HG03280 (cell line): Measurements from ENCODE around the gene FHIP1B.

Source experiments
- ATAC-seq: cut with Tn5 transposase; IDR thresholded peaks from one replicate; pipeline ENCODE4 v1.9.1; 2021; ENCODE audit warnings: mild to moderate bottlenecking, moderate library complexity; ENCODE audit not compliant: unreplicated experiment

FHIP1B gene

DNA sequence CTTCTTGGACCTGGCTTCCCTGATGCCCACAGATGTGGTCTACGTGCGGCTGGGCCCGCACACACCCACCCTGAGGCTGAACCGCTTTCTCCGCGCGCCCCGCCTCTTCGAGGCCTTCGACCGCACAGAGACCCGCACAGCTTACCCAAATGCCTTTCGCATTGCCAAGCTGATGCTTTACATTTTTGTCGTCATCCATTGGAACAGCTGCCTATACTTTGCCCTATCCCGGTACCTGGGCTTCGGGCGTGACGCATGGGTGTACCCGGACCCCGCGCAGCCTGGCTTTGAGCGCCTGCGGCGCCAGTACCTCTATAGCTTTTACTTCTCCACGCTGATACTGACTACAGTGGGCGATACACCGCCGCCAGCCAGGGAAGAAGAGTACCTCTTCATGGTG is 5.7 kb upstream of the FHIP1B start:
- no peak for ATAC-seq

DNA sequence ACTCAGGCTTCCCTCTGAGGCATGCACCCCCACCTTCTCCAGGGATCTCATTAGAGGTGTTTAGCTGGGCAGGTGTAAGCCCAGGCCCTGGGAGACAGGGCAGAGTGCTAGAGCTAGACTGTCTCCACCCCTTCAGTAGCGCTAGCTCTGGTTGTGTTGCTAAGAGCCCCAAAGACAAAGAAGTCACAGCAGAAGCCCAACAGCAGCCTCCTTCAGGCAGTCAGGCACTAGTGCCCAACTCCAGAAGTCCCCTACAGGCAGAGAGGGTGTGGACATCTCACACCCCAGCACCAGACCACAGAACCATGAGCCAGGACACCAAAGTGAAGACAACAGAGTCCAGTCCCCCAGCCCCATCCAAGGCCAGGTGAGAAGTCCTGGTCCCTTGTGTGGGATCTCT is 4.5 kb upstream of the FHIP1B start, which contains the start of gene CNGA4:
CNGA4 (plus strand) TSS at position 188 of the 400 bp plus-strand sequence; CDS start at position 306, 118 bp downstream.
- no peak for ATAC-seq

DNA sequence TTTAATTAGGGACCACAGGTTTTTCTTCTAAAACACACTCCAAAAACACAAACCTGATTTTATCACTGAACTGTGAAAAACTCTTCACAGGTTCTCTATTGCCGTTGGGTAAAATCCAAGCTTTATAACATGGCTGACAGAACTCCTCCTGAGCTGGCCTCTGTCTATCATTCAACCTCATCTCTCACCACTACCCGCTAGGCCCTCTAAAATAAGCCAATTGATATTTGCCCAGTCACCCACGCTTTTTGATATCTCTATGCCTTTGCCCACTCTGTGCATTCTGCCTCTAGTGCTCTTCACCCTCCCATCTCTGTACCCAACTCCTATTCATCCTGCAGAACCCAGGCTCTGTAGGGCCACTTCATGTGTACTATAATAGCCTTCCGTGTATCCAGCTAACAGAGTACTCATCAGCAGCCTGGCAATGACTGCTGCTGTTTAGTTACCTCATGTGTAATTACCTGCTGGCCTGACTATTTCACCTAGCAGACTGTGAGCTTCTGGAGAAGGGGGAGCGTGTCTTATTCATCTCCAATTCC is 3.4 kb upstream of the FHIP1B start:
- ATAC-seq, result no peak

DNA sequence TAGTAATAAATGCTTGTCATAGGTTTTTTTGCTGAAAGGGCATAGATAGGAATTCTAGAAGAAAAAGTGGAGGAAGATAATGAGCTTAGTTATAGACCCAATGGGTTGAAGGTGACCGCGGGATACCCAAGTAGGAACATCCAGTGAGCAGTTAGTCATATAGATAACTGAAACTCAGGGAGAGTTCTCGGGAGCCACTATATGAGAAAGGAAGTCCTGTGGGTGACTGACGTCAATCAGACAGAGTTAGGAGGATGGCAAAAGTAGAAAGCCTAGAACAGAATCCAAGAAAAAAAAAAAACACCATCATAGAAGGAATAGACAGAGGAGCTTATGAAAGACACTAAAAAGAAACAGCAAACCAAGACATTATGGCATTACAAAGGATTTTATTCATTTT is 2.8 kb upstream of the FHIP1B start:
- ATAC-seq, result no peak

DNA sequence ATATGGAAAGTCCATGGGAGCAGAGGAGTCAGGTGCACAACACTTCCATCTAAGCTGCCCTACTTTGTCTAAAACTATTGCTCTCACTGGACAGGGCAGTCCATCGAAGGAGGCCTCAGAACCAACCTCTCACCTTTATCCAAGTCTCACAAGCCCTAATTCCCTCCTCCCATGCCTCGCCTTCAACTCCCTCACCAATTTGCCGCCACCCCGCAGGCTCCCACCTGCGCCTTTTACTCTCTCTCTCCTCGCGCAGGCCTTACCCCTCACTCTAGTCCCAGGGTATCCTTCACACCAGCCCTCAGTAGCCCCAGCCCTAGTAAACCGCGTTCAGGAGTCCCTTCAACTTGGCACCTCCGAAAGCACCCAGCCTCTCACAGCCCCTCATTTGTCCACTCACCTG is 451 bp downstream of the FHIP1B start:
- ATAC-seq, result peak; percentile 0

DNA sequence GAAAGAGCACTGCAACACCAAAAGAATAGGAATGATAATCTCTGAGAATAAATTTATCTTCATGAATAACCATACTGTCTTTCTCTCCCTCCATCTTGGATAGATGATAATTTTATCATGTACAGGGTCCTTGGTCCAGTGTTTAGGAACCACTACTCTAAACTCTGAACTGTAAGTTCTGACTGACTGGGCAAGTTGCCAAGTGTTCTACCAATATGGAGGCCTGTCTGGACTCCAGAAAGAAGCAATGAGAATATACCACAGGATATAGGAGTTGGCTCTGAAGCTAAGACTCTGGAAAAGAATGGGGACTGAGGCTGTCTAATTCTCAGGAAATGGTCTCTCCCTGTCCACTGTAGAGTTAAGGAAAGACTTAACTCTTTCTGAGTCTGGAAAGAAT is 1.5 kb downstream of the FHIP1B start:
- no peak for ATAC-seq

DNA sequence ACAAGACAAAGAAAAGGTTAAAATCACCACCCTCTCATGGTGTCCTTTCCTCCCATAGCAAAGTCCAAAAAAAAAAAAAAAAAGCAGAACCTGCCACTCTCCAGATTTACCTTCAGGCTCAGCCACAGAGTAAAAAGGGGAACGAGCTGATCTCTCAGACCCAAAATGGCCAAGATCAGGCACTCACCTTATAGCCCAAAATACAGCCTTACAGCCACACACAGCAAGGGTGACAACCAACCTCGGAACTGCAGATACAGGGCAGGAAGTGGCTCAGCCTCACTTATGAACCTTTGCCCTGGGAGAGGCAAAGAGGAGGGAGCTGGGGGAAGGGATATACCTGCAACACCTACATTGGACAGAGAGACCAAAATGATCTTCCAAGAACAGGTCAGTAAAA is 4.5 kb downstream of the FHIP1B start:
- no peak for ATAC-seq

DNA sequence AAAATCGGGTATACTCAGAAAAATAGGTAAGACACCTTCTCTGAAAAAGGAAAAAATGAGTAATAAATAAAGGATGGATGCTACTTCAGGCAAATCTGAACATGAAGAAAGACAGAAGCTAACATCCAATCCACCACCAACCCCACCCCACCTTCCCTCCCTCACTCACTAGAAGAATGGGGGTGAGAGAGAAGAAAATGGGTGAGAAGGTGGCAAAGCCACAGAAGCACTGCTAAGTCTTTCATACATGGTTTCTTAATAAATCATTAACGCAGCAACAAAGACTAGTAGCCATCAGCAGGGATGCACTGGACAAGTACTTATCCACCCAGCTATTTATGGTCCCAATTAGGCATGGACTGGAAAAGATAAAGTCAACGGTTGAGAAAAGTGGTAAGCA is 5.9 kb downstream of the FHIP1B start:
- ATAC-seq, result no peak

DNA sequence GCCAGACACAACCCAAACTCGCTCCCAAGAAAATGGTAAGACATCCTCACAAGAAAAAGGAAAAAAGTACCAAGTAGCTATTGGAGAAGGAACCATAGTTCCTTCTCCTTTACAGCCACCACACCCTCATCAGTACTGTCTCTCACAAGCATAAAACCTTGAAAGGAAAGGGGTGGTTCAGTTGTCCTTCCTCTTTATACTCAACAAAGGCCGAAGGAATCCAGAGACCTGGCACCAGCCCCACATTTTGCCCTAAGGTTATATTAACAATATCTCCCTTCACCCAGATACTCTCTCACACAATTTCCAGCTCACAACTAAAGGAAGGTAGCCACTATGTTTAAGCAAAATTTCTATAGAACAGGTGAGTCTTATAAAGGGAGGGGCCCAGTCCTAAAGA is 8.5 kb downstream of the FHIP1B start:
- no peak for ATAC-seq

DNA sequence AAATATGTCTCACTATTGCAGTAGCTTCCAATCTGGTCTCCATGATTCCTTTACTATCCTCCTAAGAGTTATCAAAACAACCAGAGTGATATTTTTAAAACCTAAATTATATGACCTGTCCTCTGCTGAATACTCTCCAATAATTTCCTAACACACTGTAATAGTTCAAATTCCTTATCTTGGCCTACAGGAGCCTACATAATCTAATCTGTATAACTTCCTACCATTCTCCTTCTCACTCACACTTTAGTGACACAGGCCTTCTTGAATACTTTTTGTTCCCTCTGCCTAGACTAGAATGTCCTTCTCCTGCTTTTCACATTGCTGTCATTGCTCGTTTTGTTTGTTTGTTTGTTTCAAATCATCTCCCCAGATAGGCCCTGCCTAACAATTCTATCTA is 9.4 kb downstream of the FHIP1B start:
- ATAC-seq, result no peak

DNA sequence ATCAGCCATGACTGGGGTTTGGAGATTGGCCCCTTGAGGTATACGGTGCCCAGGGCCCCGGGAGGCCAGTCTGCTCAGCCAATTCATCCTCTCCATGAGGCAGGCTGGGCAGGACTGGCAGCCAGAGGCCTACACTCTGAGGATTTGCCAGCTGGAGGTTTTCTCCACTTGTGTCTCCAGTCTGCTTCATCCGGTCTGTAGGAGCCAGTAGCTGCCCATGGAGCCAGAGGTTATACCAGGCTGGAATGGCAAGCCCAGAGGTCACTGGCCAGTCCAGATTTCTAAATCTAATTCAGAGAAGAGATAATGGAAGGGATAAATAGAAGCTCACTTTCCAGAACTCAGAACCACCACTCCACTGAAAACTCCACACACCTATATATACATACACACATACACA is 10.0 kb downstream of the FHIP1B start:
- ATAC-seq, result no peak

DNA sequence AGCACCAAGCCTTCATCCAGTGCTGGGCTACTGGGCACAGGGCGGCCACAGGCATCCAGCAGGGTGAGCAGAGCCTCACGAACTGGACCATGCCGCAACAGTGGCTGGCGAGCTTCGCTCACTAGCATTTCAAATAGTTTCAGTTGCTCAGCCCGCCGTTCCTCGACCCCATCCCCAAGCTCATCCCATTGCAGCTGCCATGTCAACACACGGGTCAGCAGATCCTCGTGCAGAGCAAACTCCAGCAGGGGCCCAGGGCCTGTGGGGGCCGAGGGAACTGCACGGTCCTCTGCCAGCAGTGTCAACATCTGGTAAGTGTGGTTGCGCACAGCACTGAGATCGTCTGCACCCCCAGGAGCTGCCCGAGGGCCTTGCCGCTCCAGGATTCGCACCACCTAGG is 10.6 kb downstream of the FHIP1B start:
- no peak for ATAC-seq

DNA sequence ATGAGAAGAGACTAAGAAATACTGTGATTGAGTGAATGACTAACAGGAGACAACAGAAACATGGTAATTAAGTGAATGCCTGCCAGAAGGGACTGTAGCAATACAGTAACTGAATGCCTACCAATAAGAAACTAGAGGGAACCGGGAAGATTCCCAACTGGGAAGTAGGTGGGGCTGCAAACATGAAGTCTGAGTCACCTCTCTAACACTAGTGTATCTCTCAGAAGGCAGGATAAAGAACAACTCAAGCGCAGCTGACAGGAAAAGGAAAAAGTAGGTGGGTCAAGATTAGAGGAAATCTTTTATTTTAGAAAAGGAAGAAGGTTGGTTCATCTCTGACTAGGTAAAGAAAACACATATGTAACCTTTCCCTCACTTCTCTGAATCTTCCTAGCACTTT is 15.1 kb downstream of the FHIP1B start:
- no peak for ATAC-seq

DNA sequence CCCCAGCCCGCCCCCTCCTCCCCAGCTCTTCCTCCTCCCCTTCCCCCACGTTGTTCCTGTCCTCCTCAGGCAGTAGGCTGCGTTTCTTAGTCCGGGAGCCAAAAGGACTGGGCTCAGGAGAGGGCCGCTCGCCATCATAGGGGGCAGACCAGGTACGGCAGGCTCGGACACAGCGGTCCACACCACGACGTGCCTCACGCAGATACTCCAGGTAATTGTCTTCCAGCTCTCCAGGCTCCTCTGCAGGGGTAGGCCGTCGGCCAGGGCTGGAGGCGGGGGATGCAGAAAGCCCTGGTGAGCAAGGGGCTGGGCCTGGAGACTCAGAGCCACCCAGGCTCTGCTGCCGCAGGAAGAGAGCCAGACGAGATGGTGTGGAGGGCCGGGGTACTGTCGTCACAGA is 16.7 kb downstream of the FHIP1B start:
- ATAC-seq, result no peak

DNA sequence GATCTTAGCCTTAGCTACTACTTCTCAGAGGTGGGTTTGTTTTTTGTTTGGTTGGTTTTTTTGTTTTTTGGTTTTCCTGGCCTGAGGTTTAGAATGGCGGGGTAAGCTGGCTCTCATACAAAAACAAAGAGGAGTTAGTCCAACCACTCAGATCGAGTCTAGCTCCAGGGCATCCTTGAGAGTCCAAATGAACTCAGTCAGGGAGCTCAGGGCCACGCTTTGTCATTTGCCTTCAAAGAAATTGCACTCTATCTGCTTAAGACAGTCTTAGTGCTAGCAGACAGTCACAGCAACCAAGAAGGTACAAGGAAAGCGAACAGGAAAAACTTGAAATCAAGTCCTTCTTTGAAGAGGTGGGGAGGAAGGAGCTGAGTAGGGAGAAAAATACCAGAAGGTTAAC is 17.9 kb downstream of the FHIP1B start:
- no peak for ATAC-seq

DNA sequence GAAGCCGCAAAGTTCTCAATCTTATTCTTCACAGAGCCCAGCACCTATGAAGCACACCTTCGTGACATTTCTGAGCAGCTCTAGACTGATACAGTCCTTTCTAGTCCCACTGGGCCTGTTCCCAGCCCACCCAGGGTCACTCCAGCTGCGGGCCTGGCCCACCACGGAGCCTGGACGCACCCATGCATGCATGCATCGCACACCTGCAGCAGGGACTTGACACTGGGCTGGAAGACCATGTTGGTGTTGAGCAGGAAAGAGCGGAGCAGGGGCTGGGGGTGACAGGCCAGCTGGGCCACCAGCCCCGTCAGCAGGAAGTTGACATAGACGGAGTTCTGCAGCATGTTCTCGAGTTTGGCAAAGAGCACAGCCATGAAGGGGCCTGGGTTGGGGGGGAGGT is 19.9 kb downstream of the FHIP1B start:
- no peak for ATAC-seq

DNA sequence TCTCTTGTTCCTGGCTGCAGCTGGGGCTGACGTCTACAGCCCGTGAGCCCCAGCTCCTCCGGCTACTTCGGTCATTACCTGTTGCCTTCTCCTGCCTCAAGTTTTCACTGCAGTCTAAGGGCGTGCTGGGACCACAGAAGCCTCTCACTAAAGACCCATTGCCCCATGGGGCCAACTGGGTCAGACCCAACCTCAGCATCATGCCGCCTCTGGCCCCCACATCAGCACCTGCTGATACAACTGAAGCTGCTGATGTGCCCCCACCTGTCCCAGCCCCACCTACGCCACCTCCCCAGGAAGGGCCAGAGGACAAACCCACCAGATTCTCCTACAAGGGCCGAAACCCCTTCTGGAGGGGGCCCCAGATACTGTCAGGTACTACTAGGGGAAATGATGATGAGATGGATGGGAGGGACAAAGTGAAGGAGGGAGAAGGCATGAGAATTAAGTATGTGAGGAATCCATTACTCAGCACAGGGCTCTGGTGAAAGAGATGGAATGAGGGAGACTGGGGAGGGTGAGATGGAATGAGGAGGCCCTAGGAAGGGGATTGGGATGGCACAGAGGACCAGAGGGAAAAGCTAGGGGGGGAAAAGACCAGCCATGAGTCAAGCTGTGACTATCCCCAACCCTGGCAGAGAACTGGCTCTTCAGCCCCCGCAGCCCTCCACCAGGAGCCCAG is 24.0 kb downstream of the FHIP1B start:
- no peak for ATAC-seq

DNA sequence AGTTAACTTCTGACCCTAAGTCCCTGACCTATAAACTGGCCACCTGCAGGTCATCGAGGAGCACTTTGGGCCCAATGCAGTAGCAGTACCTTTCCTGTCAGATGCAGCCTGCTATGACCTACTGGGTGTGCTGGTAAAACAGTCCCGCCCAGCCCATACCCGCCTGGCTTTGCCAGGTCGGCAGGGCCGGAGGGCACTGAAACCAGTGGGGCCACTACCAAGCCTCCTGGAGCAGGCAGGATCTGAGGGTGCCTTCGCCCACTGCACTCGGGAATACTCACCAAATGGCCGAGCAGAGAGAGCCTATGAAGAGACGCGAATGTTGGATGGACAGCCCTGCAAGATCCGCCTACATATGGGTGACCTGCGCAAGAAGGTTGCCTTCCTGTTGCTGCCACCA is 24.6 kb downstream of the FHIP1B start:
- ATAC-seq, result no peak

DNA sequence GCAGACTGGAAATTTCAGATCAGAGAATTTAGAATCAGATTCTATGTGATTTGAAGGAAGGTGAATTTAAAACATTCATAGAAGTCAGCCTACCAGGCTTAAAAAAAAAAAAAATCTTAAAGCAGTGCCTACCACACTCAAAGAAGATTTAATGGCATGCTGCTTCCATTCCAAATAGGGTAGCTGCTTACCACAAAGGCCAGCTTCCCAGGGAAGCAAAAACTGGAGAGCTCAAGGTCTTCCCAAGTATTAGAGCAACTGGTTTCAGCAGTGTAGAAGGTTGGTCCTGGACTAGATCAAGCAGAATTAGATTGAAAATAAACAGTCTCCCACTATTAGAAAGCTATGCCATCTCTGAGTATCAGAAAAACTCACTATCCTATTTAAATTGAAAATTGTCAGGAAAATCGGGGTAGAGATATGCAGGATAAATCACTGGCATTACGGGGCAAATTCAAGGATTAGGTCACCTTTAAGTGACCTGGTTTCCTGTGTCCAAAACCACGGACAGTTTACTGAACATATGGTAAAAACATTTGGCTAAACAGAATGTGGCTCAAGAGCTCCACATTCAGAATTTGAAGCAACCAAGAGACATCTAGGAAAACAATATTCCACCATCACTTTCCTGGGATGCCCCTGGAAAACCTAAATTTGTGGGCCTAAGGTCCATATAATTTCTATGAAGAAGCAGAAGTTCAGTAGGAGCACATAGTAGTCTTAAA is 27.8 kb downstream of the FHIP1B start:
- no peak for ATAC-seq

DNA sequence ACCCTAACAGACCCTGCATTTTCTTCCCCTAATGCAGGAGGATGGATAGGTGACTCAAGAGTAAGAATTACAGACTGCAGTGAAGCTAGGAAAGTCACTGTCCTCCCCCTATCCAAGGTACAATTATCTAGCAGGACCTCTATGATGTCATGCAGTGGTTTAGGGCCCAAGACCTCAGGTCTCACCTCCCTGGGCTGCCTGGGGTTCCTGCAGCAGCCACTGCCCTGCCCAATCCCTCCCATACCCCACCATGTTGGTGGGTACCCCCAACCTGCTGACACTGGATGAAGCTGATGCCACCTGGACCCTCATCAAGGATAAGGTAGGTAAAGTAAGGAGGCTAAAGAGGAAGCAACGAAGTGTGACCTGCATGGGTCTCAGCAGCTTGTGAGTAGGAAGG is 29.1 kb downstream of the FHIP1B start, which contains the start of gene C11orf42:
C11orf42 (plus strand) TSS at position 192 of the 400 bp plus-strand sequence; CDS start at position 251, 59 bp downstream.
- no peak for ATAC-seq

DNA sequence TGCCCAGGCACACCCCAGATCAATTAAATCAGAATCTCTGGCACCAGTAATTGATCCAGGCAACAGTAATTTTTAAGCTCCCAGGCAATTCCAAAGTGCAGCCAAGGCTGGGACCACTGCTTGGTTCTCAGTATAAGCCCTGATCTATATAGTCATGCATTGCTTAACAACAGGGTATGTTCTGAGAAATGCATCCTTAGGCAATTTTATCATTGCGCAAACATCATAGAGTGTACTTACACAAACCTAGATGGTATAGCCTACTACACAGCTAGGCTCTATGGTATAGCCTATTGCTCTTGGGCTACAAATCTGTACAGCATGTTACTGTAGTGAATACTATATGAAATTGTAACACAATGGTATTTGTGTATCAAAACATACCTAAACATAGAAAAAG is 29.7 kb downstream of the FHIP1B start:
- no peak for ATAC-seq

DNA sequence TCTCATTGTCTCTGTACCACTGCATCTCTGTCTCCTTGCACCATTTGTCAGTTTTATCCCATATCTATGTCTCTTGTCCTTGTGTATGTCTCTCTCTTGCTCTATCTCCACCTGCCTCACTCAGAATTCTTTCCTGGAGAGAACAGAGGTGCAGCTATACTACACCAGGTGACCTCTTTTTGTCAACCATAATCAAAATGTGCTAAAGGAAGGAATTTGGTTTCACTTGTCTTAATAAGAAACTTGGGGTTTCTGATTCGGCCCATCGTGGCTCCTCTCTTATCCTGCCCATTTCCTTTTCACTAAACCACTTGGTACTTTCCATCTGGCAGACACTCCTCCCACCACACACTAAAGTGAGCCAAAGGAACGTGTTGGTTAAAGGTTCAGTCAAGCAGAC is 31.1 kb downstream of the FHIP1B start:
- no peak for ATAC-seq
